Measurements from ENCODE around the gene SP2.

Gene SP2

GRCh38 chr17:47895856-47896671 lies at the start of gene SP2:
SP2 (plus strand) TSS chr17:47896236; CDS start chr17:47896287, 51 bp downstream.
- DNase-seq (ENCODE audit: extremely low read depth in 1 of 2, low read depth in 1 of 2) = peak; percentile 94 to 99

GRCh38 chr17:47846716-47847340 lies 49.2 kb upstream of the SP2 start:
- DNase-seq (ENCODE audit: extremely low read depth in 1 of 2, low read depth in 1 of 2) = no peak

- DNase-seq (ENCODE audit: extremely low read depth in 1 of 2, low read depth in 1 of 2) = no peak
Observed at GRCh38 chr17:47847341-47848197, 48.5 kb upstream of the SP2 start.

GRCh38 chr17:47848198-47848513 lies 47.9 kb upstream of the SP2 start:
- no peak for DNase-seq (ENCODE audit: extremely low read depth in 1 of 2, low read depth in 1 of 2)

GRCh38 chr17:47850373-47850691 lies 45.7 kb upstream of the SP2 start:
- no peak for DNase-seq (ENCODE audit: extremely low read depth in 1 of 2, low read depth in 1 of 2)

- DNase-seq (ENCODE audit: extremely low read depth in 1 of 2, low read depth in 1 of 2) = peak; percentile 41 to 58
Observed at GRCh38 chr17:47850692-47851573, 45.1 kb upstream of the SP2 start, which contains the start of gene SP6. SP6 (minus strand) TSS chr17:47851163; CDS start chr17:47848429, 2,734 bp downstream.

GRCh38 chr17:47851764-47852112 lies 44.3 kb upstream of the SP2 start:
- DNase-seq (ENCODE audit: extremely low read depth in 1 of 2, low read depth in 1 of 2) = no peak

GRCh38 chr17:47852113-47852949 lies 43.7 kb upstream of the SP2 start:
- DNase-seq (ENCODE audit: extremely low read depth in 1 of 2, low read depth in 1 of 2) = no peak

GRCh38 chr17:47853616-47854015 lies 42.4 kb upstream of the SP2 start:
- no peak for DNase-seq (ENCODE audit: extremely low read depth in 1 of 2, low read depth in 1 of 2)

- no peak for DNase-seq (ENCODE audit: extremely low read depth in 1 of 2, low read depth in 1 of 2)
Observed at GRCh38 chr17:47855737-47856136, 40.3 kb upstream of the SP2 start.

- DNase-seq (ENCODE audit: extremely low read depth in 1 of 2, low read depth in 1 of 2) = no peak
Observed at GRCh38 chr17:47856830-47857229, 39.2 kb upstream of the SP2 start.

GRCh38 chr17:47857551-47858455 lies 38.2 kb upstream of the SP2 start:
- DNase-seq (ENCODE audit: extremely low read depth in 1 of 2, low read depth in 1 of 2) = no peak

- no peak for DNase-seq (ENCODE audit: extremely low read depth in 1 of 2, low read depth in 1 of 2)
Observed at GRCh38 chr17:47860386-47860785, 35.6 kb upstream of the SP2 start.

- DNase-seq (ENCODE audit: extremely low read depth in 1 of 2, low read depth in 1 of 2) = no peak
Observed at GRCh38 chr17:47862621-47863440, 33.2 kb upstream of the SP2 start.

GRCh38 chr17:47864791-47865216 lies 31.2 kb upstream of the SP2 start:
- no peak for DNase-seq (ENCODE audit: extremely low read depth in 1 of 2, low read depth in 1 of 2)

- no peak for DNase-seq (ENCODE audit: extremely low read depth in 1 of 2, low read depth in 1 of 2)
Observed at GRCh38 chr17:47866941-47867340, 29.1 kb upstream of the SP2 start.

- DNase-seq (ENCODE audit: extremely low read depth in 1 of 2, low read depth in 1 of 2) = no peak
Observed at GRCh38 chr17:47867813-47868533, 28.1 kb upstream of the SP2 start.

All from activated CD8-positive, alpha-beta memory T cell treated with anti-CD3 and anti-CD28 coated beads for 1 hour (primary cell).